GM23338 (cell line): Measurements from ENCODE around the gene CFL2. TPM values are rescaled to one million over a fixed set of nuclear protein-coding genes. Genes with fewer than 3 reads are reported as not detected.

Source experiments
- ATAC-seq: fragments of 200-7000 bp; cut with Tn5 transposase; 3 replicates; pipeline ENCODE4 v1.9.1; 2020
- DNase-seq: peaks from one replicate; pipeline ENCODE4 v3.0.0-alpha.2; 2015; ENCODE audit warnings: low spot score
- H2AFZ ChIP-seq: fragments of 200-600 bp; sonication (generic); 2 replicates; pipeline ENCODE4 v1.8.0; 2016; ENCODE audit warnings: antibody characterized with exemption, mild to moderate bottlenecking, moderate library complexity
- H3F3A ChIP-seq: fragments of 200-600 bp; sonication (generic); replicated peaks from 2 replicates; pipeline ENCODE4 v1.8.0; 2017; ENCODE audit warnings: antibody characterized with exemption, mixed run types, low read depth
- H3K27ac ChIP-seq: fragments of 200-600 bp; sonication (generic); 2 replicates; pipeline ENCODE4 v1.6.1; 2016; ENCODE audit warnings: low read depth
- H3K27me3 ChIP-seq: fragments of 200-600 bp; sonication (generic); 2 replicates; pipeline ENCODE4 v1.8.0; 2016; ENCODE audit warnings: mild to moderate bottlenecking, mixed run types, moderate library complexity; ENCODE audit not compliant: insufficient read depth
- H3K36me3 ChIP-seq: fragments of 200-600 bp; sonication (generic); 2 replicates; pipeline ENCODE4 v1.8.0; 2016; ENCODE audit warnings: mild to moderate bottlenecking; ENCODE audit not compliant: insufficient read depth
- H3K4me1 ChIP-seq: fragments of 200-600 bp; sonication (generic); 2 replicates; pipeline ENCODE4 v1.8.0; 2016; ENCODE audit warnings: mild to moderate bottlenecking, moderate library complexity; ENCODE audit not compliant: insufficient read depth
- H3K4me2 ChIP-seq: fragments of 200-600 bp; sonication (generic); 2 replicates; pipeline ENCODE4 v1.7.1; 2017; ENCODE audit warnings: mixed run types
- H3K4me3 ChIP-seq: fragments of 200-600 bp; sonication (generic); 2 replicates; pipeline ENCODE4 v1.6.1; 2016; ENCODE audit warnings: mixed run types
- H3K79me2 ChIP-seq: fragments of 200-600 bp; sonication (generic); replicated peaks from 2 replicates; pipeline ENCODE4 v1.8.0; 2017; ENCODE audit warnings: mild to moderate bottlenecking; ENCODE audit not compliant: insufficient read depth
- H3K9me2 ChIP-seq: fragments of 200-600 bp; sonication (generic); 2 replicates; pipeline ENCODE4 v1.8.0; 2017; ENCODE audit not compliant: insufficient read depth
- H4K20me1 ChIP-seq: fragments of 200-600 bp; sonication (generic); replicated peaks from 2 replicates; pipeline ENCODE4 v1.8.0; 2017; ENCODE audit warnings: mild to moderate bottlenecking; ENCODE audit not compliant: insufficient read depth
- H3K27ac Mint-ChIP-seq: 2 replicates; pipeline ENCODE4 v1.8.0; 2020; ENCODE audit warnings: inconsistent platforms, mild to moderate bottlenecking, moderate library complexity, mixed read lengths
- H3K27me3 Mint-ChIP-seq: 3 replicates; pipeline ENCODE4 v1.8.0; 2022; ENCODE audit warnings: low read depth, mild to moderate bottlenecking, moderate library complexity, mixed read lengths, inconsistent platforms; ENCODE audit not compliant: insufficient read depth, poor library complexity
- H3K36me3 Mint-ChIP-seq: 3 replicates; pipeline ENCODE4 v1.8.0; 2021; ENCODE audit warnings: low read depth, mild to moderate bottlenecking, inconsistent platforms, moderate library complexity, mixed read lengths
- H3K4me1 Mint-ChIP-seq: 3 replicates; pipeline ENCODE4 v1.8.0; 2020; ENCODE audit warnings: mild to moderate bottlenecking, inconsistent platforms, mixed read lengths
- H3K4me3 Mint-ChIP-seq: 3 replicates; pipeline ENCODE4 v1.8.0; 2021; ENCODE audit warnings: moderate library complexity, mild to moderate bottlenecking, inconsistent platforms, mixed read lengths
- H3K9me3 Mint-ChIP-seq: 3 replicates; pipeline ENCODE4 v1.8.0; 2020; ENCODE audit warnings: moderate library complexity, mild to moderate bottlenecking, inconsistent platforms, mixed read lengths
- CREB1 ChIP-seq: fragments of 250-450 bp; sonication (Bioruptor Pico); IDR thresholded peaks from 2 replicates; pipeline ENCODE4 v1.5.0; 2020; ENCODE audit warnings: low read depth, mild to moderate bottlenecking, moderate library complexity
- CTCF ChIP-seq, 2 experiments: fragments of 200-600 bp in 1 of 2; sonication (generic) in 1 of 2; conservative IDR thresholded peaks; 2 replicates each; pipeline versions ENCODE4 v1.5.1 to v1.6.1; 2016 to 2017; ENCODE audit warnings: antibody characterized with exemption in 2 of 2, low read depth in 2 of 2, mild to moderate bottlenecking in 2 of 2, moderate library complexity in 1 of 2
- ETS1 ChIP-seq: IDR thresholded peaks from 2 replicates; pipeline ENCODE4 v1.6.1; 2016; ENCODE audit warnings: antibody characterized with exemption
- EZH2 ChIP-seq: fragments of 200-600 bp; sonication (generic); IDR thresholded peaks from one replicate; pipeline ENCODE4 v1.8.0; 2017; ENCODE audit warnings: antibody characterized with exemption, mild to moderate bottlenecking, low read depth; ENCODE audit not compliant: unreplicated experiment
- EZH2phosphoT487 ChIP-seq: fragments of 200-600 bp; sonication (generic); IDR thresholded peaks from one replicate; pipeline ENCODE4 v1.8.1; 2018; ENCODE audit warnings: antibody characterized with exemption; ENCODE audit not compliant: unreplicated experiment
- JUNB ChIP-seq: IDR thresholded peaks from one replicate; pipeline ENCODE4 v1.6.1; 2016; ENCODE audit warnings: antibody characterized with exemption; ENCODE audit not compliant: unreplicated experiment
- NANOG ChIP-seq: IDR thresholded peaks from 2 replicates; pipeline ENCODE4 v1.6.1; 2016; ENCODE audit warnings: antibody characterized with exemption, borderline replicate concordance
- POLR2AphosphoS5 ChIP-seq: IDR thresholded peaks from 2 replicates; pipeline ENCODE4 v1.6.1; 2016; ENCODE audit warnings: antibody characterized with exemption, low read depth
- REST ChIP-seq: IDR thresholded peaks from one replicate; pipeline ENCODE4 v1.6.1; 2018; ENCODE audit warnings: antibody characterized with exemption; ENCODE audit not compliant: unreplicated experiment
- STAT1 ChIP-seq: IDR thresholded peaks from one replicate; pipeline ENCODE4 v1.6.1; 2016; ENCODE audit warnings: antibody characterized with exemption; ENCODE audit not compliant: unreplicated experiment
- ZNF114 ChIP-seq: fragments of 250-450 bp; sonication (Bioruptor Pico); IDR thresholded peaks from 2 replicates; pipeline ENCODE4 v1.5.0; 2020; ENCODE audit warnings: mild to moderate bottlenecking, moderate library complexity
- ZNF331 ChIP-seq: fragments of 250-450 bp; sonication (Bioruptor Pico); IDR thresholded peaks from 2 replicates; pipeline ENCODE4 v1.5.0; 2020; ENCODE audit warnings: low read depth, mild to moderate bottlenecking, moderate library complexity
- ZNF462 ChIP-seq: fragments of 250-450 bp; sonication (Bioruptor Pico); IDR thresholded peaks from 2 replicates; pipeline ENCODE4 v1.5.0; 2020; ENCODE audit warnings: mild to moderate bottlenecking, moderate library complexity
- polyA plus RNA-seq: library from polyadenylated mRNA; unstranded; fragments of >200 nt; fragmentation: Nextera tagmentation; extraction: Ambion mirVana; gene quantifications from 2 replicates; pipeline ENCODE4 v1.2.1, GENCODE V29; 2016
- total RNA-seq: library from RNA; depleted of rRNA; stranded (reverse); fragments of >200 nt; shearing (Covaris generic); gene quantifications from 2 replicates; pipeline ENCODE4 v1.2.3, GENCODE V29; 2014

The CFL2 gene
- total and polyA plus RNA-seq, 2 experiments from 2014 or later, result 10.9 to 14.8 TPM

- Histone ChIP-seq H3K4me1 (no peaks in the 10 kb centered on the region), H4K20me1 (no peaks in the 10 kb centered on the region), H3K27ac (no peak overlapping the region), H3K36me3 (no peaks in the 10 kb centered on the region), H3K4me2 (no peak overlapping the region), H3K79me2 (no peaks in the 10 kb centered on the region), H2AFZ (no peak overlapping the region), H3K27me3 (no peaks in the 10 kb centered on the region), H3K9me2 (no peaks in the 10 kb centered on the region), H3K4me3 (no peak overlapping the region), H3F3A (no peaks in the 10 kb centered on the region)
- DNase-seq (no peak), ATAC-seq (no peak)
- Mint-ChIP-seq H3K4me1 (no peaks in the 10 kb centered on the region), H3K4me3 (no peak overlapping the region), H3K9me3 (no peaks in the 10 kb centered on the region), H3K27me3 (peaks cover 2% of the 10 kb centered on the region), H3K36me3 (no peaks in the 10 kb centered on the region), H3K27ac (no peak overlapping the region)
- TF ChIP-seq STAT1 (no peak), POLR2AphosphoS5 (no peak), NANOG (no peak), CREB1 (CRISPR knock-in tag) (no peak), ETS1 (no peak), EZH2phosphoT487 (no peak), REST (no peak), EZH2 (no peak), CTCF (conservative IDR thresholded peaks at IDR 0.05; ENCODE audit: low read depth in 2 of 2) (no peak), ZNF331 (CRISPR knock-in tag) (no peak), ZNF462 (no peak), JUNB (no peak), ZNF114 (CRISPR knock-in tag) (no peak)
Observed at GRCh38 chr14:34732802-34733201, 18.4 kb upstream of the CFL2 start.
